Fibroblast of villous mesenchyme (primary cell): ENCODE measurements around the gene TMEM63B. TPM values are rescaled to one million over a fixed set of nuclear protein-coding genes. Genes with fewer than 3 reads are reported as not detected.
A peak's percentile ranks its signal among the peaks of the same experiment; 100 is the strongest.

ENCODE experiments used
- DNase-seq: peaks from one replicate; pipeline ENCODE4 v3.0.0-alpha.2; 2010; ENCODE audit warnings: low read depth
- H3K4me3 ChIP-seq: 2 replicates; pipeline ENCODE4 v1.5.1; 2011; ENCODE audit warnings: low read depth, mild to moderate bottlenecking, low read length
- total RNA-seq: library from RNA; depleted of rRNA; stranded (reverse); fragments of >200 nt; gene quantifications from 2 replicates; pipeline ENCODE4 v1.2.3, GENCODE V29; 2012
- TF ChIP-seq, protein P1 (sequence below): IDR thresholded peaks from 2 replicates; pipeline ENCODE4 v1.5.1; 2012; ENCODE audit warnings: low read depth, mild to moderate bottlenecking, low read length; ENCODE audit not compliant: insufficient read depth

Gene TMEM63B
- total RNA-seq, 1 donor, result 32.4 TPM

DNA sequence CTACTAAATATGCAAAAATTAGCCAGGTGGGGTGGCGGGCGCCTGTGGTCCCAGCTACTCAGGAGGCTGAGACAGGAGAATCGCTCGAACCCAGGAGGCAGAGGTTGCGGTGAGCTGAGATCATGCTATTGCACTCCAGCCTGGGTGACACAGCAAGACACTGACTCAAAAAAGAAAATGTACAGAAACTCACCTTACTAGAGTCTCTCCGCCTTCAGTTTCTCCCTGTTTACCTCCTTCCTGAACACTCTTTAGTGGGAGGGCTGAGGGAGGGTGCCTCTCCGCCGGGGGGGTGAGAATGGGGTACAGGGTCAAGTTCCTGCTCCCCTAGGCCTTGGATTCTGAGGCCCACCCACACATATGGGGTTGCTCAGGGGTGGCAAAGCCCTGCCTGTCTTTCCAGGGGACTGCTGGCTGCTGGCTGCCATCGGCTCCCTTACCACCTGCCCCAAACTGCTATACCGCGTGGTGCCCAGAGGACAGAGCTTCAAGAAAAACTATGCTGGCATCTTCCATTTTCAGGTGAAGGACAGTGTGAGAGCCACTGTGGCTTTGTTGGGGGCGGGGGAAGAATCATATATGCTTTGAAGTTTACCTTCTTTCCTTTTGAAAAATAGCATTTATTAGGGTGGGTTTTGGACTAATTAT is 44.7 kb downstream of the TMEM63B start:
- TF ChIP-seq, protein P1, sequence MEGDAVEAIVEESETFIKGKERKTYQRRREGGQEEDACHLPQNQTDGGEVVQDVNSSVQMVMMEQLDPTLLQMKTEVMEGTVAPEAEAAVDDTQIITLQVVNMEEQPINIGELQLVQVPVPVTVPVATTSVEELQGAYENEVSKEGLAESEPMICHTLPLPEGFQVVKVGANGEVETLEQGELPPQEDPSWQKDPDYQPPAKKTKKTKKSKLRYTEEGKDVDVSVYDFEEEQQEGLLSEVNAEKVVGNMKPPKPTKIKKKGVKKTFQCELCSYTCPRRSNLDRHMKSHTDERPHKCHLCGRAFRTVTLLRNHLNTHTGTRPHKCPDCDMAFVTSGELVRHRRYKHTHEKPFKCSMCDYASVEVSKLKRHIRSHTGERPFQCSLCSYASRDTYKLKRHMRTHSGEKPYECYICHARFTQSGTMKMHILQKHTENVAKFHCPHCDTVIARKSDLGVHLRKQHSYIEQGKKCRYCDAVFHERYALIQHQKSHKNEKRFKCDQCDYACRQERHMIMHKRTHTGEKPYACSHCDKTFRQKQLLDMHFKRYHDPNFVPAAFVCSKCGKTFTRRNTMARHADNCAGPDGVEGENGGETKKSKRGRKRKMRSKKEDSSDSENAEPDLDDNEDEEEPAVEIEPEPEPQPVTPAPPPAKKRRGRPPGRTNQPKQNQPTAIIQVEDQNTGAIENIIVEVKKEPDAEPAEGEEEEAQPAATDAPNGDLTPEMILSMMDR, result no peak
- no peak overlapping the region for H3K4me3 ChIP-seq
- no peak for DNase-seq

DNA sequence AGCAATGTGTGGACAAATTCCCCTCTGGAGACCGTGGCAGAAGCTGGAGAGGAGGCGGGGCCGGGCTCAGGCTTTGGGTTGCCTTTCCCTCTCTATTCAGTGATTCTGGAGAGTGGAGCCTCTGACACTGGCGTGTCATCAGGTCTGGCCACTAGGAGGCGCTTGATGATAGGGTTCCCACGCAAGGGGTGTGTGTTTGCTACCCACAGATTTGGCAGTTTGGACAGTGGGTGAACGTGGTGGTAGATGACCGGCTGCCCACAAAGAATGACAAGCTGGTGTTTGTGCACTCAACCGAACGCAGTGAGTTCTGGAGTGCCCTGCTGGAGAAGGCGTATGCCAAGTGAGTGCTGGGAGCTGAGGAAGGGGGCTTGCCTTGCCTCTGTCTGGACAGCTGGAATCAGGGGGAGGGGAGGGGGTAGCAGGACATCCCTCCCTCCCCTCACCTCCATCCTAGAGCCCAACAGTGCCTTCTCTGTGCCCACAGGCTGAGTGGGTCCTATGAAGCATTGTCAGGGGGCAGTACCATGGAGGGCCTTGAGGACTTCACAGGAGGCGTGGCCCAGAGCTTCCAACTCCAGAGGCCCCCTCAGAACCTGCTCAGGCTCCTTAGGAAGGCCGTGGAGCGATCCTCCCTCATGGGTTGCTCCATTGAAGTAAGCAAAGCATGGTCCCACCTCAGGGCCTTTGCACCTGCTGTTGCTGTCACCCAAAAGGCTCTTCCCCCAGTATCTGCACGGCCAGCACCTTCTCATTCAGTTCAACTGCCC is 45.6 kb downstream of the TMEM63B start:
- TF ChIP-seq, protein P1, result peak; percentile 96
- DNase-seq, result peak; percentile 80
- H3K4me3 ChIP-seq, result no peak overlapping the region

DNA sequence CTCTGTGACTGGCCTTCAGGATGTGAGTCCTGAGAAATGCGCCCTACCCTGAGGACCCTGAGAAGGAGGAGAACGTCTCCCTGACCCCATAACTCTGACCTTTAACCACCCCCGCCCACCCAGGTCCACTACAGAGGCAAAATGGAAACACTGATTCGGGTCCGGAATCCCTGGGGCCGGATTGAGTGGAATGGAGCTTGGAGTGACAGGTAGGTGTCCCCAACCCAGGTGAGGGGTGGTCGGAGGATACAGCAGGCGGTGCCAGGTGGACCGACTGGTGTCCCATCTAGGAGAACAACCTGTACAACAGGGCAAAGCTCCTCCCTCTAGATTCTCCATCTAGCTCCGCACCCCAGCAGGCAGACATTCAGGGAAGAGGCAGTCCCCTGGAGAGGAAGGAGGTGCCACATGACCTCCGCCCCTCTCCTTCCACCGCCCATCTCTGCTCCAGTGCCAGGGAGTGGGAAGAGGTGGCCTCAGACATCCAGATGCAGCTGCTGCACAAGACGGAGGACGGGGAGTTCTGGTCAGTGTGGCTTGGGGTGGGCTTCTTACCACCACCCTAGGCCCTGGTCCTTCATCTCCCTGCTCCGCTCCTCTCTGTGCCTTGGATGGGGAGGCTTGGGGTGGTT is 48.9 kb downstream of the TMEM63B start:
- DNase-seq, result no peak
- TF ChIP-seq, protein P1, result no peak
- no peak overlapping the region for H3K4me3 ChIP-seq

DNA sequence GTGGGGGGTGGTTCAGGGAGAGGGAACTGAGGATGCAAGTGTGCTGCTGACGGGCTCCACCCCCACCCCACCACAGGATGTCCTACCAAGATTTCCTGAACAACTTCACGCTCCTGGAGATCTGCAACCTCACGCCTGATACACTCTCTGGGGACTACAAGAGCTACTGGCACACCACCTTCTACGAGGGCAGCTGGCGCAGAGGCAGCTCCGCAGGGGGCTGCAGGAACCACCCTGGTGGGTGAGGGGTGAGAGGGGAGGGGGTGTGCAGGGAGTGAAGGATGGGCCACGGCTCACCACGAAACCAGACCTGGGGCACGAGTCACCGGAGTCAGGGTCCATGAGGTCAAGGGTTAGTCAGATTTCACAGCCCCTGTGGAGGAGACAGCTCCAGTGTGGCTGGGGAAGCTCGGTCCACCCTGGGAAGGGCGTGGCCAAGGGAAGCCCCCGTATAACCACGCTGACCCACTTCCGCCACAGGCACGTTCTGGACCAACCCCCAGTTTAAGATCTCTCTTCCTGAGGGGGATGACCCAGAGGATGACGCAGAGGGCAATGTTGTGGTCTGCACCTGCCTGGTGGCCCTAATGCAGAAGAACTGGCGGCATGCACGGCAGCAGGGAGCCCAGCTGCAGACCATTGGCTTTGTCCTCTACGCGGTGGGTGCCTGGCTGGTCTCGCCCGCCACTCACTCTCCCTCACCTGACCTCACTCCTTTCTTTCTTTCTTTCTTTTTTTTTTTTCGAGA is 49.6 kb downstream of the TMEM63B start:
- peak; percentile 17 for DNase-seq

DNA sequence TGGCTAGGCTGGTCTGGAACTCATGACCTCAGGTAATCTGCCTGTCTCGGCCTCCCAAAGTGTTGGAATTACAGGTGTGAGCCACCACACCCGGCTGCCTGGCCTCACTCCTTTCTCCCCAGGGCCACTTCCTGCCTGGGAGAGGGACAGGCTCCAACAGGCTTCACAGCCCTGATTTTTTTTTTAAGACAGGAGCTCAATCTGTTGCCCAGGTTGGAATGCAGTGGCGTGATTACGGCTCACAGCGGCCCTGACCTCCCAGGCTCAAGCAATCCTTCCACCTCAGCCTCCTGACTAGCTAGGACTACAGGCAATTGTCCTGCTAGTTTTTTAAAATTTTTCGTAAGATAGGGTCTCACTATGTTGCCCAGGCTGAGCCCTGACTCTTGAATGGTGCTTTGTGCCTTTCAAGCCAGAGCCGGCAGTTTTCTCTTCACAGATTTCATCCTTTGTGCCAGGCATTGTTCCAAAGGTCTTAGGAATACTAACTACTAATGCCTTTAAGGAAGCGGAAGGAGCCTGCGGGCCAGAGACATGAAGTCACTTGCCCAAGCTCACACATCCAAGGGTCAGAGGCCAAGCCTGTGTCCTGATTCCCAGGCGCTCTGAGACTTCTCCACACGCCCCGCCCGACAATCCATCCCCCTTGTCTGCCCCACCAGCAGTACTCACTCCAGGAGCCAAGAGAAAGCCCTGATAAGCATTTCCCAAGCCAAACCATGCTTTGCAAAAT is 50.5 kb downstream of the TMEM63B start:
- H3K4me3 ChIP-seq, result no peak overlapping the region
- TF ChIP-seq, protein P1, result no peak
- peak; percentile 97 for DNase-seq

More for the DNA sequence above, 49.6 kb downstream of the TMEM63B start:
- no peak overlapping the region for H3K4me3 ChIP-seq
- TF ChIP-seq, protein P1, result no peak
